ENCODE measurements around the gene SLCO3A1.

GRCh38 chr15:91821458-91821857 is 32.0 kb upstream of the SLCO3A1 start:
- no peak for TF ChIP-seq CTCF (IDR thresholded peaks at IDR 0.05)
- TF ChIP-seq POLR2AphosphoS5 (IDR thresholded peaks at IDR 0.05; ENCODE audit: insufficient read depth in 1 of 2, low read depth in 1 of 2): no peak
